ENCODE data around the gene SLIT3.

SLIT3 gene

GRCh38 chr5:168734119-168734518, 566.8 kb downstream of the SLIT3 start:
- no peak for DNase-seq

- no peak for DNase-seq
Measured at GRCh38 chr5:168728546-168729211, 572.3 kb downstream of the SLIT3 start.

- DNase-seq: no peak
Measured at GRCh38 chr5:168727547-168727946, 573.4 kb downstream of the SLIT3 start.

- DNase-seq: no peak
Measured at GRCh38 chr5:168726342-168726741, 574.6 kb downstream of the SLIT3 start.

- DNase-seq: no peak
Measured at GRCh38 chr5:168724227-168724626, 576.7 kb downstream of the SLIT3 start.

GRCh38 chr5:168723037-168723436, 577.9 kb downstream of the SLIT3 start:
- no peak for DNase-seq

GRCh38 chr5:168721966-168722365, 579.0 kb downstream of the SLIT3 start:
- no peak for DNase-seq

- DNase-seq: no peak
Measured at GRCh38 chr5:168721002-168721753, 579.8 kb downstream of the SLIT3 start.

GRCh38 chr5:168720575-168720974, 580.4 kb downstream of the SLIT3 start:
- DNase-seq: no peak

- peak; percentile 43 for DNase-seq
Measured at GRCh38 chr5:168714046-168714445, 586.9 kb downstream of the SLIT3 start.

GRCh38 chr5:168713051-168713450, 587.9 kb downstream of the SLIT3 start:
- DNase-seq: no peak

- peak; percentile 98 for DNase-seq
Measured at GRCh38 chr5:168712280-168712924, 588.5 kb downstream of the SLIT3 start.

- DNase-seq: no peak
Measured at GRCh38 chr5:168710706-168711105, 590.2 kb downstream of the SLIT3 start.

- DNase-seq: no peak
Measured at GRCh38 chr5:168707716-168708695, 592.9 kb downstream of the SLIT3 start.

- peak; percentile 55 for DNase-seq
Measured at GRCh38 chr5:168706655-168707069, 594.3 kb downstream of the SLIT3 start.

GRCh38 chr5:168705321-168705720, 595.6 kb downstream of the SLIT3 start:
- no peak for DNase-seq

GRCh38 chr5:168702511-168702910, 598.4 kb downstream of the SLIT3 start:
- DNase-seq: no peak

GRCh38 chr5:168701641-168702040, 599.3 kb downstream of the SLIT3 start:
- no peak for DNase-seq

- no peak for DNase-seq
Measured at GRCh38 chr5:168699002-168699401, 601.9 kb downstream of the SLIT3 start.

GRCh38 chr5:168697034-168697720, 603.8 kb downstream of the SLIT3 start:
- DNase-seq: no peak

GRCh38 chr5:168696611-168697010, 604.3 kb downstream of the SLIT3 start:
- DNase-seq: no peak

- DNase-seq: no peak
Measured at GRCh38 chr5:168695301-168695835, 605.6 kb downstream of the SLIT3 start.

All from fibroblast of skin of abdomen (primary cell).